Calu3 (cell line): ENCODE results near the gene MACROD2. TPM values are rescaled to one million over a fixed set of nuclear protein-coding genes. Genes with fewer than 3 reads are reported as not detected.

ENCODE experiments used
- BruUV-seq: library from RNA; stranded (reverse); fragments of 400-500 nt; replicated peaks from 2 replicates; lab custom pipeline; 2021; lab: Mats Ljungman, UMichigan
- CTCF ChIA-PET: fragments of 300-600 bp; sonication (Branson Sonifier 250); formaldehyde crosslinking; loops from one replicate; lab custom pipeline; 2022; ENCODE audit warnings: antibody characterized with exemption; lab: Charles Lee
- DNase-seq: peaks from one replicate; pipeline ENCODE4 v3.0.0; 2022
- H3K27ac Mint-ChIP-seq: one replicate; pipeline ENCODE4 v1.8.0; 2022; ENCODE audit warnings: mixed read lengths; ENCODE audit not compliant: unreplicated experiment
- H3K27me3 Mint-ChIP-seq: one replicate; pipeline ENCODE4 v1.8.0; 2022; ENCODE audit warnings: mixed read lengths; ENCODE audit not compliant: unreplicated experiment
- H3K36me3 Mint-ChIP-seq: one replicate; pipeline ENCODE4 v1.8.0; 2022; ENCODE audit warnings: mild to moderate bottlenecking, moderate library complexity, mixed read lengths; ENCODE audit not compliant: insufficient read depth, unreplicated experiment
- H3K4me1 Mint-ChIP-seq: one replicate; pipeline ENCODE4 v1.8.0; 2022; ENCODE audit warnings: mild to moderate bottlenecking, low read depth, mixed read lengths; ENCODE audit not compliant: unreplicated experiment
- H3K4me3 Mint-ChIP-seq: one replicate; pipeline ENCODE4 v1.8.0; 2022; ENCODE audit warnings: mild to moderate bottlenecking, low read depth, moderate library complexity, mixed read lengths; ENCODE audit not compliant: unreplicated experiment
- H3K9me3 Mint-ChIP-seq: one replicate; pipeline ENCODE4 v1.8.0; 2022; ENCODE audit warnings: low read depth, mixed read lengths; ENCODE audit not compliant: unreplicated experiment
- intact Hi-C: fragments of 100-400 bp; cut with micrococcal nuclease; formaldehyde crosslinking; loops from one replicate; pipeline ENCODE4 v1.10.0; 2022; ENCODE audit not compliant: unreplicated experiment
- total RNA-seq: library from RNA; stranded (reverse); gene quantifications from 2 replicates; pipeline ENCODE4 v1.2.3, GENCODE V29; 2022
- TF ChIP-seq, protein P1 (sequence below): fragments of 200-600 bp; IDR thresholded peaks from one replicate; pipeline ENCODE4 v1.8.0; 2022; ENCODE audit warnings: antibody characterized with exemption; ENCODE audit not compliant: unreplicated experiment

MACROD2 gene
- total RNA-seq, 1 experiment from 2014 or later: 29.4 TPM

DNA sequence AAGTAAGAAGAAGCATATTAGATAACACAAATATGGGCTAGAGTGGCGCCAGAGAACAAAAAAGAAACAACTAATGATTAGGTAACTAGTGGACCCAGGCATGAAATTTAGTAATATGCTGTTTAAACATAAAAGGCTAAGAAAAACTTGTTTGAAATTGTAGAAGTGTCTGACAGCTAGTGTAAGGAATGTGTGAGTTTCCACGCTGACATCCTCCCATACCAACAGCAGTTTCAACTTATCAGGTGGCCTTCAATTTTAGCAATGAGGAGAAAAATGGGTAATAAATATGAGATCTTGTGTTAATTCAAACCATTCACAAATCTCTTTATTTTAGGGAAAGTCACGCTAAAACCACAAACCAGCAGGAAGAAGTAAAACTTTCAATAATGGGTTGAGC lies 782.3 kb downstream of the MACROD2 start:
- TF ChIP-seq, protein P1, sequence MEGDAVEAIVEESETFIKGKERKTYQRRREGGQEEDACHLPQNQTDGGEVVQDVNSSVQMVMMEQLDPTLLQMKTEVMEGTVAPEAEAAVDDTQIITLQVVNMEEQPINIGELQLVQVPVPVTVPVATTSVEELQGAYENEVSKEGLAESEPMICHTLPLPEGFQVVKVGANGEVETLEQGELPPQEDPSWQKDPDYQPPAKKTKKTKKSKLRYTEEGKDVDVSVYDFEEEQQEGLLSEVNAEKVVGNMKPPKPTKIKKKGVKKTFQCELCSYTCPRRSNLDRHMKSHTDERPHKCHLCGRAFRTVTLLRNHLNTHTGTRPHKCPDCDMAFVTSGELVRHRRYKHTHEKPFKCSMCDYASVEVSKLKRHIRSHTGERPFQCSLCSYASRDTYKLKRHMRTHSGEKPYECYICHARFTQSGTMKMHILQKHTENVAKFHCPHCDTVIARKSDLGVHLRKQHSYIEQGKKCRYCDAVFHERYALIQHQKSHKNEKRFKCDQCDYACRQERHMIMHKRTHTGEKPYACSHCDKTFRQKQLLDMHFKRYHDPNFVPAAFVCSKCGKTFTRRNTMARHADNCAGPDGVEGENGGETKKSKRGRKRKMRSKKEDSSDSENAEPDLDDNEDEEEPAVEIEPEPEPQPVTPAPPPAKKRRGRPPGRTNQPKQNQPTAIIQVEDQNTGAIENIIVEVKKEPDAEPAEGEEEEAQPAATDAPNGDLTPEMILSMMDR: no peak
- no TSS peak for BruUV-seq
- CTCF ChIA-PET: no interaction called here
- Mint-ChIP-seq H3K27ac (no peak overlapping the region), H3K9me3 (no peaks in the 10 kb centered on the region), H3K27me3 (no peaks in the 10 kb centered on the region), H3K36me3 (no peaks in the 10 kb centered on the region), H3K4me3 (no peak overlapping the region), H3K4me1 (no peaks in the 10 kb centered on the region)
- intact Hi-C loops: no loop called here
- no peak for DNase-seq

DNA sequence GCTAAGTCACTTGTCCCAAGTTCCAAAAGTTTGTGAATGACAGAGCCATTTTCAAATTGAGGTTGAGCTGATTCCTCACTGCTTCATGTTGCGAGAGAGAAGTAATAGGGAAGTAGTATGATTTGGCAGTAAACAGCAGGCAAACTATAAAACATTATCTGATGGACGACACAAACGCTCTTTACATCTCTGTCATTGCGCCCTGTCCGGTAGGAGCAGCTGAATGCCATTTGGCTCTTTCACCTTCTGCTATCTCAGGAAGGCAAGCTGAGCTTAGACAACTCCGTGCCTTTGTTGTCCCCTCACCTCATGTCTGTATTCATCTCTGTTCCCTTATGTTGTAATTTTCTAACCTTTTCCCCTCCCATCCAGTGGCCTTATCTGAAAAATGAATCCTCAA lies 782.8 kb downstream of the MACROD2 start:
- intact Hi-C loops: no loop called here
- H3K36me3 Mint-ChIP-seq: no peaks in the 10 kb centered on the region
- CTCF ChIA-PET: no interaction called here
- H3K27ac Mint-ChIP-seq: no peak overlapping the region
- no peak for DNase-seq
- no peaks in the 10 kb centered on the region for H3K27me3 Mint-ChIP-seq
- TF ChIP-seq, protein P1: no peak
- H3K9me3 Mint-ChIP-seq: no peaks in the 10 kb centered on the region
- BruUV-seq: no TSS peak
- H3K4me1 Mint-ChIP-seq: no peaks in the 10 kb centered on the region
- no peak overlapping the region for H3K4me3 Mint-ChIP-seq

DNA sequence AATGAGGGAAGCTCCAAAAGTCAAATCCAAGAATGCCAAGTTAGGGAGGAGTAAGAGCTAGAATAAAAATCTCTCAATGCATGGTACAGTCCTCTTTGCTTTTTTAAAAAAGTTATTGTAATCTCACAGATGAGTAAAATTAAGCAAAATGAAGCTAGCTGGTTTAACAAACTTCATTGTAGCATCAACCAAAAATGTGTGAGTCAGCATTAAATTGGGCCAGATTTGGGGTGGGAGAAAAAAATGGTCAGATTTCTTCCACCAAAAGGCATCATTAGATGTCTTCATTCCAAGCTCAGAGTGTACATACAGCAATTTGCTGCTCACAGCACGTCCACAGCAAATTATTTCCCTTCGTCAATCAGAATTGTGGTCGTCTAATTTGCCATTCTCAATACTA lies 783.6 kb downstream of the MACROD2 start:
- no peaks in the 10 kb centered on the region for H3K9me3 Mint-ChIP-seq
- no peaks in the 10 kb centered on the region for H3K36me3 Mint-ChIP-seq
- intact Hi-C loops: no loop called here
- CTCF ChIA-PET: no interaction called here
- H3K4me1 Mint-ChIP-seq: no peaks in the 10 kb centered on the region
- no TSS peak for BruUV-seq
- H3K4me3 Mint-ChIP-seq: no peak overlapping the region
- H3K27me3 Mint-ChIP-seq: no peaks in the 10 kb centered on the region
- H3K27ac Mint-ChIP-seq: no peak overlapping the region
- TF ChIP-seq, protein P1: no peak
- DNase-seq: no peak

DNA sequence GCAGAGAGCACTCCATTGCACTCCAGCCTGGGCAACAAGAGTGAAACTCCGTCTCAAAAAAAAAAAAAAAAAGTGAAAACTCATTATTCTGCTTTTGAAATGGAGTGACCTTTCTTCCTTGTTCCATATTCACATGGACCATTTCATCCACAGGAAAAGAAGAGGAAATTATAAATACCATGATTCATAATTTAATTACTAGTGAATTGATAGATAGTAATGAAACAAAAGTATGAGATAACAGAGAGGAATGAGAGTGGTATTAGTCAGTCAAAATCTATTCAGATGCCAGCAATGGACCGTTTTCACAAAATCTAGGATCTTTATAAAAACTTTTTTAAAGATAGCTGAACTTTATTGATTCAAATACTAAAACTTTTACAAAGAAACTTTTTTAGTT lies 785.2 kb downstream of the MACROD2 start:
- Mint-ChIP-seq H3K36me3 (no peaks in the 10 kb centered on the region), H3K27me3 (no peaks in the 10 kb centered on the region), H3K9me3 (no peaks in the 10 kb centered on the region), H3K27ac (no peak overlapping the region), H3K4me3 (no peak overlapping the region), H3K4me1 (no peaks in the 10 kb centered on the region)
- TF ChIP-seq, protein P1: no peak
- BruUV-seq: no TSS peak
- CTCF ChIA-PET: no interaction called here
- intact Hi-C loops: no loop called here
- DNase-seq: no peak
